Stimulated activated effector memory CD8-positive, alpha-beta T cell treated with anti-CD3 and anti-CD28 coated beads, Interleukin-12 subunit alpha, Interleukin-12 subunit beta, amount 100 ng/mL, for 72 hours (primary cell): Measurements from ENCODE around the gene CRABP2.

Source experiments
- ATAC-seq: fragments of 150-1000 bp; cut with Tn5 transposase; 2 replicates; pipeline ENCODE4 v1.10.0; 2021
- DNase-seq, 2 donors: peaks; one replicate each; pipeline ENCODE4 v3.0.0; 2021 to 2022; ENCODE audit warnings: low spot score in 2 of 2
- H3K27ac Mint-ChIP-seq: one replicate; pipeline ENCODE4 v1.8.0; 2022; ENCODE audit warnings: mild to moderate bottlenecking, mixed read lengths
- H3K36me3 Mint-ChIP-seq: one replicate; pipeline ENCODE4 v1.8.0; 2022; ENCODE audit warnings: mild to moderate bottlenecking, mixed read lengths
- H3K4me1 Mint-ChIP-seq: one replicate; pipeline ENCODE4 v1.8.0; 2022; ENCODE audit warnings: mixed read lengths
- H3K4me3 Mint-ChIP-seq: one replicate; pipeline ENCODE4 v1.8.0; 2022; ENCODE audit warnings: mild to moderate bottlenecking, mixed read lengths
- H3K9me3 Mint-ChIP-seq: one replicate; pipeline ENCODE4 v1.8.0; 2022; ENCODE audit warnings: mixed read lengths

The CRABP2 gene

DNA sequence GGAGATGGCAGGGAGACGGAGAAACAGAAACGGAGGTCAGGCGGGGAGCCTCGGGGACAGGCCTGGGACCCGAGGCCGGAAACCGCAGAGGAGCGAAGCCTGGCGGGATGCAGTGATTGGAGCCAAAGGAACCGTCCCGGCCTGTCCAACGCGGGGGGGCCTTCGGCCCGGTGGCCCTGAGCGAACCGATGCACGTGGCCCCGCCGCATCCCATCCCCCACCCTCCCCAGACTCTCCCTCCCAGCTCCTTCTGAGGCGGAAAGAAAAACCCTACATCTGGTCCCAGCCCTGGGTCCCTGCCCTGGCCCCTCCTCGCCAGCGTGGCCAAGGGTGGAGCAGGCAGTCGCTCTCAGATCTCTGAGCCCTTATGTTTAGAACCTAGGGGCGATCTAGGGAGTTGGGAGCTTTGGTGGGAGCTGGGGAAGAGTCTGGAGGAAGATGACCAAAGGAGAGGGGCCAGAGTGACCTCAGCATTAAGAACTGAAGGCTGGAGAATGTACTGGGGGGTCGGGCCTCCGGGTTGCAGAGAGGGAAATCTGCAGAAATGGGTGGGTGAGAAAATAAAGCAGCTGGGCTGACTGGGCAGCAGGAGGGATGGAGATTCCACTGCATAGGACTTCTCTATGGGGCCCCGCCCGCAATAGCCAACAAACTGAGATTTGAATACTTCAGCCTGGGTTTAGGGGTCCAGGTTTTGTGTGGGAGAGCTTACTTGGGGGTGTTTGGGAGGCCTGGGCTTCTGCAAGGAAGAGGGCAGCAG, 1.5 kb upstream of the CRABP2 start:
- ATAC-seq (no peak), DNase-seq (no peak)
- Mint-ChIP-seq H3K36me3 (peaks cover 7% of the 10 kb centered on the region), H3K9me3 (no peaks in the 10 kb centered on the region), H3K27ac (no peak overlapping the region), H3K4me3 (peak overlapping the region; percentile 89), H3K4me1 (peaks cover 33% of the 10 kb centered on the region)

DNA sequence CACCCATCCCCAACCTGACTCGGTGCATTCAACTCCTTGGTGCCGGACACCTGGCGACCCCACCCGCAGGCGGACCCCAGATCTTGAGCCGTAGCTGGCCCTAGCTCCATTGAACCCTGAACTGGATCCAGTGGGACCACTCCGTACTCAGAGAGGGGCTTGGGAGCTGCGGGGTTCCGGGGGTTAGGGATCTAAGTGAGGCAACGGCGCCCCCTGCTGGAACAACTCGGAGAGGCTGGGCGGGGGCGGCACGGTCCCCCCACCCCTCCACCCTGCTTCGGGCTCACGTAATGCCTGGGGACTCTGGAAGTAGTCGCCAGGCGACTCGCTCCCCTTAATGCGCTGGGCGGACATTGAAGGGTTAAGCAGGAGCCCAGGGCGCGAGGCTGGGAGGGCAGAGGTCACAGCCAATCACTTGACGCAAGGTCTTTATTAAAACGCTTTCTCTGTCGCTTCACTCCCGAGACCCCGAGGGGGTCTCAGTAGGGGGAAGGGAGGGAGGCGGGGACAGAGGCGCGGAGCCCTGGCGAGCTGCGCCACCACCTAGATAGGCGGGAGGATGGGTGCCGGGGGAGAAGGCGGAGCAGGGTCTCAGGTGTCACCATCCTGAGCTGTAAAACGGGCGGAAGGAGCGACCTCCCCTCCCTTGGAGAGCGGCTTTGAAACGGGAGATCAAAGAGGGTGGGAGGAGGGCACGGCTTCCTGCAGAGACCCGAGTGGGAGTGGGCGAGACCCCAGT, 704 bp upstream of the CRABP2 start:
- no peaks in the 10 kb centered on the region for H3K9me3 Mint-ChIP-seq
- H3K27ac Mint-ChIP-seq: peak overlapping the region; percentile 95
- DNase-seq: peak; percentile 76 to 88
- peak overlapping the region; percentile 89 for H3K4me3 Mint-ChIP-seq
- H3K4me1 Mint-ChIP-seq: peaks cover 33% of the 10 kb centered on the region
- peaks cover 7% of the 10 kb centered on the region for H3K36me3 Mint-ChIP-seq
- peak; percentile 77 for ATAC-seq

DNA sequence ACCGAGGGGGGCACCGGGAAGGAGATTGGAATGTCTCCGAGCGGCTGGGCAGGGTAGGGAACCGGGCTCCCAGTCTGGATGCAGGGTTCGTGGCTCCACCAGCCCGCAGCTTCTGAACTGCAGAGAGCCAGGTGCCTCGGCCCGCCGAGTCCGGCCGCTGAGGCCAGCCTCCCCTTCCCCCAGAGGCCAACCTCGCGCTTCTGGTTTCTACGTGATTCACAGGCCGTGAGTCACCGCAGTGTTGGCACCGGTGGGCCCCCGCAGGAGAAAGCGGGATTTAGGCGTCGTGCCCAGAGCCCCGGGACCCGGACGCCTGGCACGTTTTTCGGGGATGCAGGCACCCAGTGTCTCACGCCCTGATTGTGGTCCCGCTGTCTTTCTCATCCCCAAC, 458 bp downstream of the CRABP2 start:
- H3K9me3 Mint-ChIP-seq: no peaks in the 10 kb centered on the region

DNA sequence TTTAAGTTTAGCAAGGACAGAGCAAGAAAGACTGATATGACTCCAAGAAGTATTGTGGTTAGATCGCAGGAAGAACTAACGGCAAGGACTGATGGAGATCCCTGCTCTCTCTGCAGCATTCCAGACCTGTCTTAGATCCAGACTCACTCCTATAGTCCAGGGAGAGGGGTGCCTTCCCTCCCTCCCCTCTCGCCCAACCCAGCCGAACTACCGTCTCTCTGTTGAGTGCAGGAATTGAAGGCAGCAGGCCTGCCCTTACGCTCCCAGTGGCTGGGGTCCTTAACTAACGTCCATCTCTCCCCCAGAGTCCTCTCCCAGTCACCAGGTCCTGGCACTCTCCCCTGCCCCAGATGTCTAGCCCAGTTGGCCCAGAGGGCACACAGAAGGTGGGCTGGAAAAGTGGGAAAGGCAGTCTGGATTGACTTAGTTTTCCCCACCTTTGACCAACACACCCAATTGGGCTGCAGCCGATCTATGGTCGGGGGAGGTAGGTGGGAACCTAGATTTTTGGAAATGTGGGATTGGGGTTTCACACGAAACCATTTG, 1.1 kb downstream of the CRABP2 start:
- ATAC-seq: no peak
- Mint-ChIP-seq H3K36me3 (peaks cover 7% of the 10 kb centered on the region), H3K4me1 (peaks cover 33% of the 10 kb centered on the region), H3K9me3 (no peaks in the 10 kb centered on the region), H3K27ac (no peak overlapping the region), H3K4me3 (peak overlapping the region; percentile 89)
- DNase-seq: no peak

More for the DNA sequence above, 458 bp downstream of the CRABP2 start:
- Mint-ChIP-seq H3K27ac (peak overlapping the region; percentile 95), H3K4me3 (peak overlapping the region; percentile 89), H3K4me1 (peaks cover 33% of the 10 kb centered on the region), H3K36me3 (peaks cover 7% of the 10 kb centered on the region)
- peak; percentile 60 for ATAC-seq
- DNase-seq: peak in 1 of 2 donors; percentile 30

DNA sequence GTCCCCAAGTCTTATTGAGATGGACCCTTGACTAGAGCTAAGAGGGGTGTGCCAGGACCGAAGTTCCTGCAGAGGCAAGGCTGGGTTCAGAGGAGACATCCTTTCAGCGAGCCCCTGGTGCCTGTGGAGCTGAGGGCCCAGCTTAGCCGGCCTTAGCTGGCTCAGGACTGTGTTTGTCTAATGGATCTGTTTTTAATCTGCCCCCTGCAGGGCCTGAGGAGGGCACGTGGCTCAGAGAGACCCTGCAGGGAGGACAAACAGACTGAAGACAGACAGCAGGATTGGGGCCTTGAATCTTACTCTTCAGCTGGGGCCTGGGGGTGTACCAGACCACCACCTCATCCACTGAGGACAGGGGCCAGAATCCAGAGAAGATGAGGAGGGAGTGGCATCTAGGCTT, 1.6 kb downstream of the CRABP2 start:
- ATAC-seq: no peak
- Mint-ChIP-seq H3K4me1 (peaks cover 33% of the 10 kb centered on the region), H3K36me3 (peaks cover 10% of the 10 kb centered on the region), H3K27ac (no peak overlapping the region), H3K9me3 (no peaks in the 10 kb centered on the region), H3K4me3 (no peak overlapping the region)
- DNase-seq: no peak

DNA sequence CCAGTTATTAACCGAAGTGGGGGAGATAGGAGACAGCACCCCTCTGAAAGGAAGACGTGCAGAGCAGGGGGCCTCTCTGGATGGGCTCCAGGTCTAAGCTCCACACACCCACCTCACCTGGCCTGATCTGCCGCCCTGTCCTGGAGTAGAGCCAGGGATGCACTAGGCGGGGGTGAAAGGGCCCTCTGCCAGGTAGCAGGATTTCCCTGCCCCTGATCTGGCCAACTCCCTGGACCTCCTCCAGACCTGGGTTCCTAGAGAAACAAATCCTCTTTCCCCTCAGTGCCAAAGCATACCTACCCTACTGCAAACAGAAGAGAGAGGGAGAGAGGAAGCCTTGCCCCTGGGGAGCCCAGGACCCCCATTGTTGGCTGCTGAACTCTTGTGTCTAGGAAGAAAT, 2.0 kb downstream of the CRABP2 start:
- Mint-ChIP-seq H3K9me3 (no peaks in the 10 kb centered on the region), H3K4me3 (no peak overlapping the region), H3K27ac (no peak overlapping the region), H3K36me3 (peaks cover 12% of the 10 kb centered on the region), H3K4me1 (peaks cover 33% of the 10 kb centered on the region)
- DNase-seq (no peak), ATAC-seq (no peak)

DNA sequence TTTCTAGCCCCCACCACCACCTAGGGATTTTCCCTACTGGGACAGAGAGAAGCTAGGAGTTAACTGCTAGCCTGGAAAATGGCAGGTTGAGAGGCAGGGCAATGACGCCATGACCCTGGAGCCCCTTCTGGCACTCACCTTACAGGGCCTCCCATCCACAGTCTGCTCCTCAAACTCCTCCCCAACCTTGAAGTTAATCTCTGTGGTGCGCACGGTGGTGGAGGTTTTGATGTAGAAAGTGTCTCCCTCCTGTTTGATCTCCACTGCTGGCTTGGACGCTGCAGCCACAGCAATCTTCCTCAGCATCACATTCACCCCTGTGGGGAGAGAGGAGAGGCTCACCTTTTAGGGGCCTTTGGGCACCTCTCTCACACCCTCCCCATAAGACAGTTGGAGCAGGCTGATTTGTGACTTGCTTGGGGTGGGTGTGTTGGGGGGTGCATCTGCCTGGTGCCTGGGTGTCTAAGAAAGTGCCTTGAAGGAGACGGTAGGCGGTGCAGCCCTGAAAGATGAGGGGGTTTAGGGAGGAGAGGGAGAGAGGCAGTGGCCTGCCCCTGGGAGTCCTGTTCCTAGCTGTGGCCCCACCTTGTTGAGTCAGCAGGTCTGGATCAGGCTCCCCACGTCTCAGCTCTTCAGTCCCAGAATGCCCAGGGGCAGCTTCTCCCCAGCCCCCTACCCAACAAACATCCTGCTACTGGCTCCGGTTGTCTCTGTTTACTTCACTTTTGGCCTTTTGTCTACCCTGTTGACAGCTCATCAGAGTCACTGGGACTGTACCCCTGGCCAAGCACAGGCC, 4.4 kb downstream of the CRABP2 start:
- H3K4me3 Mint-ChIP-seq: no peak overlapping the region
- peaks cover 20% of the 10 kb centered on the region for H3K4me1 Mint-ChIP-seq
- ATAC-seq (no peak), DNase-seq (no peak)
- H3K36me3 Mint-ChIP-seq: peaks cover 9% of the 10 kb centered on the region
- H3K9me3 Mint-ChIP-seq: no peaks in the 10 kb centered on the region
- no peak overlapping the region for H3K27ac Mint-ChIP-seq

DNA sequence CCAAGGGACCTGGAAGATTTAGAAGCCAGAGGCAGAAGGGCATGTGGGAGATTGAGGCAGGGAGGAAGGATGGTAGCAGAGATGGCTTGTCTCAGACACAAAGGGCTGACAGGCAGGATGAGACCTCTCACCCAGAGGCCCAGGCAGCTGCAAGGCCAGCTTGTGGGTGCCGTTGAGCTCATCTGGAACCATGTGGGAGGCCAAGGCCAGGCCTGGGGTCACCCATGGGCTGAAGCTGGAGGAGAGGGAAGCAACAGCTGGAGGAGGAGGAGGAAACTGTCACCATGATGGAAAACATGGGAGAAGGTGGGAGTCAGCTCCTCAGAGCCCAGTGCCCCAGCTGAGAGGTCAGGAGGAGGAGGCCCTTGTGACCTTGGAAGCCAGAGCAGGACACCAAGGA, 6.4 kb downstream of the CRABP2 start:
- no peak for DNase-seq
- Mint-ChIP-seq H3K36me3 (peaks cover 6% of the 10 kb centered on the region), H3K27ac (peak overlapping the region; percentile 26)

DNA sequence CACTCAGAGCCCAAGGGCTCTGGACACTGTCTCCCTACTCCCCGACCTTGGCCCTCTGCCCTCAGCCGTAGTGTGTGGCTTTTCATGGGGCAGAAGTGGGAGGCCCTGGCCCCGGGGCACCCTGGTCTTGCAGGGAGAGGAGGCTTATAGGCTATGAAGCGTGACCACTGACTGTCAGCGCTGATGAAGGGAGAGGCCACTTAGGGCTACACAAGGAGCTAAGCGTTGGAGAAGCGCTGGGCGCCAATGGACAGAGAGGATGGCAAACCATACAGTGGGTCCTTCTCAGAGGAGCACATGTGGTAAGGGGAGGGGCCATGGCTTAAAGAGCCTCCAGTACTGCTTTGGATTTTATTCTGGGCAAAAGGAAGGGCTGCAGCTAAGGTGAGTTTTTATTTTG, 7.9 kb downstream of the CRABP2 start:
- peaks cover 6% of the 10 kb centered on the region for H3K36me3 Mint-ChIP-seq
- H3K27ac Mint-ChIP-seq: no peak overlapping the region
- H3K4me3 Mint-ChIP-seq: no peak overlapping the region
- no peak for DNase-seq
- ATAC-seq: no peak
- peaks cover 12% of the 10 kb centered on the region for H3K4me1 Mint-ChIP-seq
- H3K9me3 Mint-ChIP-seq: no peaks in the 10 kb centered on the region

More for the DNA sequence above, 6.4 kb downstream of the CRABP2 start:
- Mint-ChIP-seq H3K4me1 (peaks cover 3% of the 10 kb centered on the region), H3K4me3 (no peak overlapping the region), H3K9me3 (no peaks in the 10 kb centered on the region)
- no peak for ATAC-seq

DNA sequence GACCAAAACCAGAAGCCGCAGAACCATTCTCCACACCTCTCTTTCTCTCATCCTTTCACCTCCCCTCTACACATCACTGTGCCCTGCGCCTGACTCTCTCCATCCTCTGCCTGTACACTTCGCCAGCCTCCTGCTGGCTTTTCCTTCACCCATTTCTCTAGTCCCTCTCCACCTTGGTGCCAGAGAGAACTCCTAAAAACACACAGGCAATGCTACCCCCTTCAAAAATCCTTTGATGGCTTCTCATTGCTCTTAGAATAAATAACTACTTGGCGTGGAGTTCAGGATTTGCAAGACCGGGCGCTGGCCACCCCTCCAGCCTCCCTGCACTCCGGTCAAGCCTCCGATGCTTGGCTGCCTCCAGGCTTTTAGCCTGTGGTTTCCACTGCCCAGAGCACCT, 8.6 kb downstream of the CRABP2 start:
- no peaks in the 10 kb centered on the region for H3K9me3 Mint-ChIP-seq
- DNase-seq (no peak), ATAC-seq (no peak)
- H3K27ac Mint-ChIP-seq: no peak overlapping the region
- peaks cover 6% of the 10 kb centered on the region for H3K36me3 Mint-ChIP-seq
- no peak overlapping the region for H3K4me3 Mint-ChIP-seq
- peaks cover 19% of the 10 kb centered on the region for H3K4me1 Mint-ChIP-seq

DNA sequence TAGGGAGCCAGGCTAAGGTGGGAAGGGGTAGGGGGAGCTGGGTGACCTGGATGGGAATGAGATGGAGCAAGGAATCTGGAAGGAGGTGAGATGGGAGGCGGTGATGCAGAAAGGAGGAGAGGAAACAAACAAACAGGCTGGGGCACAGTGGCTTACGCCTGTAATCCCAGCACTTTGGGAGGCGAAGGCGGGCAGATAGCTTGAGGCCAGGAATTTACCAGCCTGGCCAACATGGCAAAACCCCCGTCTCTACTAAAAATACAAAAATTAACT, 10.8 kb downstream of the CRABP2 start:
- Mint-ChIP-seq H3K36me3 (peaks cover 6% of the 10 kb centered on the region), H3K27ac (no peak overlapping the region), H3K9me3 (no peaks in the 10 kb centered on the region), H3K4me3 (no peak overlapping the region), H3K4me1 (peaks cover 25% of the 10 kb centered on the region)
- ATAC-seq (no peak), DNase-seq (no peak)

DNA sequence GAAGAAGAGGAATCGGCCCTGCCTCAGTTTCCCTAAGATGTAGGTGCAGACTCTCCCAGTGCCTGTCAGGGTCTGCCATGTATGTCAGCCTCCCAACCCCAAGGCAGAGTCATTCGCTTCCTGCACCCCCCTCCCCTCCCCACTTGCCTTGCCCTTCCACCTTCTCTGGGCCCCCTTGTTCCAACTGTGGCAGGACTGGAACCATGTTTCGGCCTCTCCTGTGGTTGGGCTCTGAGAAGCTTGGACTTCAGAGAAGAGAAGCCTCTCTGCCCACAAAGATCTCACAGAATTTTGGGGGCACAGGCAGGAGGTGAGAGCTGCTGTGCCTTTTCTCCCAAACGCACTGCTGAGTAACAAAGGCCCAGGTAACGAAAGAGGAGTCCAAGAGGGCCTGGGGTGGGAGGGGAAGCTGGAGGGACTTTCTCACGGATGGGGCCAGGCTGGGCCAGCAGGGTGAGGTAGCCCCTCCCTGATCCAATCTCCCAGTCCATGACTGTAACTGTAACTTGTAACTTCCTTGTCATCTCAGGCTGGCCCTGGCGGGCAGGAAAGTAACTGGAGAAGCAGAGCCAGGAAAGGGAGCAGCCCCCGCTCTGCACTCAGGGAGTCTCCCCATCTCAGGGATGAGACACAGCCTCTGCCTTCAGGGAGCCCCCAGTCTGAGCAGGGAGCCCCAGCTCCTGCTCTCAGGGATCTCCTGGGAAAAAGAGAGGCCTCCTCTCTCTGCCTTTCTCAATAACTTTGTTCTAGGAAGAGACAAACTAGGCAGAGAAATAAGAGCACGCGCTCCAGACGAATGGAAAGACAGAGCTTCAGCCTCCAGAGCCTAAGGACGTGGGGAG, 11.3 kb downstream of the CRABP2 start:
- Mint-ChIP-seq H3K4me3 (no peak overlapping the region), H3K9me3 (no peaks in the 10 kb centered on the region), H3K27ac (no peak overlapping the region), H3K36me3 (peaks cover 6% of the 10 kb centered on the region), H3K4me1 (peaks cover 30% of the 10 kb centered on the region)
- DNase-seq (no peak), ATAC-seq (no peak)

DNA sequence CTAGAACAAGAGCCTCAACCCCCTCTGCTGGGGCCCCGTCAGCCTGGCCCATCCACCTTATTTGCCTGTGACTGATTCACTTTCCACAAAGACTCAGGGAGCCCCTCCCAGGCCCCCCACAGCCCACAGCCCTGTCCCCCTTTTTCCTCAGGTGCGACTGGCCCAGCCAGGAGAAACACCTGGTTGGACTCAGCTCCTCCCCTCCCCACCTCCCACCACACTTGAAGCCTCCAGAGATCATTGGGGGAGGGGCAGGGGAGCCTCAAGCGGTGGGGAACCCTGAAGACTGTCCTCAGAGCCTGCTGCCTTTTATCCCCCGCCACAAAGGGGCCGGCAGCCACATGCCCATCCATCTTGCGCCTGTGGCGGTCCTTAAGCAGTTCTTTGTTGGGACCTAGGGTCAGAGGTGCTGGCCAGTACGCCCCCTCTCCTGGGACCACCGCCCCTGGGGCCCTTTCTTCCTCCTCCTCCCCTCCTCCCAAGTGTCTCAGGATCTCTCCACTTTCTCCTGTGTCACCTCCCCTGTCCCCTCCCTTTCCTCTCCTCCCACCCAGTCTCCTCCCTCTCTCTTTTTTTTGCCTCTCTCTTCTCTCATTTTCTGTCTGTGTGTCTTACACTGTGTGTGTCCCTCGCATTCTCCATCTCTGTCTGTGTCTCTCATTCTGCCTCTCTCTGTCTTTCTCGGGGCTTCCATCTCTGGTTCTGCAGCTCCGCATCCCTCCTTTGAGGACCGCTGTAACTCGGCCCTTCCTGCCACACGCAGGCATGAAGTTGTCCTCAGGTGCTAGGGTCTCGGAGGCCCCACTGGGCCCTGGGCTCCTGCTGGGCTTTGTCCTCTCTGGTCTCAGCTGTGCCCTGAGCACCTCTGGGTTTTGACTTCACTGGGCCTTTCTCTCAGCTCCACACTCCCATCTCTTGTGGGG, 12.2 kb downstream of the CRABP2 start:
- no peaks in the 10 kb centered on the region for H3K36me3 Mint-ChIP-seq
- no peak overlapping the region for H3K27ac Mint-ChIP-seq
- no peaks in the 10 kb centered on the region for H3K9me3 Mint-ChIP-seq
- H3K4me3 Mint-ChIP-seq: no peak overlapping the region
- DNase-seq (no peak), ATAC-seq (no peak)
- H3K4me1 Mint-ChIP-seq: peaks cover 30% of the 10 kb centered on the region

DNA sequence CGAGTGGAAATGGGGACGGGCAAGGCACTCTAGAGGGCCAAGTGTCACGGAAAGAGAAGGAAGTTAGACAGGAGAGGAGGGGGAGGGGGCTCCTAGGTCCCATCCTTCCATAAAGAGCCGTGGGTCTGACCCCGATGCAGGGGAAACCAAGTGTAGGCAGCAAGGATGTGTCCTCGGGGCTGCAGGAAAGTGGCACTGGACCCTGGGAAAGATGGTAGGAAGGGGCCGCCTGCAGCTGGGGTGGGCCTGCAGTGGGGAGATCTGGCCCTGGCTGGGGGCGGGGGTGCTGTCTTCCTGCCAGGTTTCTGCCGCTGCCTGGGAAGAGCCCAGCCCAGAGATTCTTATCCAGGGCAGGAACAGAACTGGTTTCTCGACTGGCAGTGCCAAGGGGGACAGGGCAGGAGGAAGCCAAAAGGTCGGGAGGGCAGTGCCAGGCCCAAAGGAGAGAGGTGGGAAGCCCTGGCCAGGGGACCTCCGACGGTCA, 12.9 kb downstream of the CRABP2 start:
- ATAC-seq (no peak), DNase-seq (no peak)
- Mint-ChIP-seq H3K27ac (no peak overlapping the region), H3K4me1 (peaks cover 30% of the 10 kb centered on the region), H3K36me3 (no peaks in the 10 kb centered on the region), H3K9me3 (no peaks in the 10 kb centered on the region), H3K4me3 (no peak overlapping the region)
